Measurements from ENCODE around the gene ATG13.
A peak's percentile ranks its signal among the peaks of the same experiment; 100 is the strongest.
"Not testable (repeated sequence)": the region's sequence is repeated elsewhere in the genome, so short reads cannot be mapped to it uniquely, and the experiment has no call there.

Gene ATG13

GRCh38 chr11:46701078-46701654 lies 83.8 kb downstream of the ATG13 start:
- DNase-seq (ENCODE audit: low read depth), result no peak
- TF ChIP-seq CTCF (conservative IDR thresholded peaks at IDR 0.05; ENCODE audit: low read length), result no peak
- peak overlapping the region; percentile 99 for H3K4me3 ChIP-seq (ENCODE audit: low read length)

- TF ChIP-seq CTCF (conservative IDR thresholded peaks at IDR 0.05; ENCODE audit: low read length), result no peak
- H3K4me3 ChIP-seq (ENCODE audit: low read length), result no peak overlapping the region
- DNase-seq (ENCODE audit: low read depth), result no peak
Measured at GRCh38 chr11:46705070-46705688, 87.8 kb downstream of the ATG13 start.

GRCh38 chr11:46706886-46707285 lies 89.5 kb downstream of the ATG13 start:
- H3K4me3 ChIP-seq (ENCODE audit: low read length), result no peak overlapping the region
- DNase-seq (ENCODE audit: low read depth), result no peak
- no peak for TF ChIP-seq CTCF (conservative IDR thresholded peaks at IDR 0.05; ENCODE audit: low read length)

GRCh38 chr11:46709351-46709750 lies 92.0 kb downstream of the ATG13 start:
- not testable (repeated sequence) for H3K4me3 ChIP-seq (ENCODE audit: low read length); DNase-seq (ENCODE audit: low read depth)

GRCh38 chr11:46710821-46711269 lies 93.5 kb downstream of the ATG13 start:
- no peak overlapping the region for H3K4me3 ChIP-seq (ENCODE audit: low read length)
- TF ChIP-seq CTCF (conservative IDR thresholded peaks at IDR 0.05; ENCODE audit: low read length), result no peak
- DNase-seq (ENCODE audit: low read depth), result peak; percentile 96

GRCh38 chr11:46711303-46711702 lies 94.0 kb downstream of the ATG13 start:
- peak; percentile 50 for DNase-seq (ENCODE audit: low read depth)
- no peak for TF ChIP-seq CTCF (conservative IDR thresholded peaks at IDR 0.05; ENCODE audit: low read length)
- H3K4me3 ChIP-seq (ENCODE audit: low read length), result no peak overlapping the region

GRCh38 chr11:46712874-46713576 lies 95.7 kb downstream of the ATG13 start:
- no peak for TF ChIP-seq CTCF (conservative IDR thresholded peaks at IDR 0.05; ENCODE audit: low read length)
- peak; percentile 13 for DNase-seq (ENCODE audit: low read depth)
- H3K4me3 ChIP-seq (ENCODE audit: low read length), result no peak overlapping the region

GRCh38 chr11:46717825-46718154 lies 100.4 kb downstream of the ATG13 start:
- H3K4me3 ChIP-seq (ENCODE audit: low read length), result not testable (repeated sequence)

More at GRCh38 chr11:46717825-46718154, 100.4 kb downstream of the ATG13 start:
- DNase-seq (ENCODE audit: low read depth), result not testable (repeated sequence)
